Measurements from ENCODE around the gene GPR173. TPM values are rescaled to one million over a fixed set of nuclear protein-coding genes. Genes with fewer than 3 reads are reported as not detected.

GPR173 gene
- total RNA-seq, 2 donors from 2014 or later: not detected

DNA sequence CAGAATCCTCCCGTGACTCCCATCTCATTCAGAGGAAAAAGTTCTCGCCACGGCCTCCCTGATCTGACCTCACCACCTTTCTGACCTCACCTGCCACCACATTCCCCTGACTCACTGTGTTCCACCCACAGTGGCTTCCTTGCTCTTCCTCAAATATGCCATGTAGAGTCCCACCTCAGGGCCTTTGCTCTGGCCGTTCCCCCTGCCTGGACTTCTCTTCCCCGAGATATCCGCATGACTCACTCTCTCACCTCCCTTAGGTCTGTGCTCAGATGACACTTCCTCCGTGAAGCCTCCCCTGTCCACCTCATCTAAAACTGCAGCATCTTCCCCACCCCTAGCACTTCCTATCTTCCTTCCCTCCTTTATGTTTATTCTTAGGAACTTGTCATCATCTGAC is 26.4 kb downstream of the GPR173 start:
- peaks cover 14 to 15% of the 10 kb centered on the region in 2 donors for H3K4me1 Mint-ChIP-seq (ENCODE audit: low read depth in 2 of 2)
- H3K27me3 Mint-ChIP-seq: no peaks in the 10 kb centered on the region
- no peak overlapping the region for H3K27ac Mint-ChIP-seq
- ATAC-seq (no peak), DNase-seq (ENCODE audit: low spot score) (no peak)
- no peaks in the 10 kb centered on the region for H3K9me3 Mint-ChIP-seq
- no peaks in the 10 kb centered on the region for H3K36me3 Mint-ChIP-seq
- no peak overlapping the region for H3K4me3 Mint-ChIP-seq

DNA sequence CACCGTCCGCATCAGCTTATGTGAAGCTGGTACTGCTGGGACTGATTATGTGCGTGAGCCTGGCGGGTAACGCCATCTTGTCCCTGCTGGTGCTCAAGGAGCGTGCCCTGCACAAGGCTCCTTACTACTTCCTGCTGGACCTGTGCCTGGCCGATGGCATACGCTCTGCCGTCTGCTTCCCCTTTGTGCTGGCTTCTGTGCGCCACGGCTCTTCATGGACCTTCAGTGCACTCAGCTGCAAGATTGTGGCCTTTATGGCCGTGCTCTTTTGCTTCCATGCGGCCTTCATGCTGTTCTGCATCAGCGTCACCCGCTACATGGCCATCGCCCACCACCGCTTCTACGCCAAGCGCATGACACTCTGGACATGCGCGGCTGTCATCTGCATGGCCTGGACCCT is 28.1 kb downstream of the GPR173 start:
- no peaks in the 10 kb centered on the region for H3K9me3 Mint-ChIP-seq
- peaks cover 18 to 21% of the 10 kb centered on the region in 2 donors for H3K4me1 Mint-ChIP-seq (ENCODE audit: low read depth in 2 of 2)
- H3K4me3 Mint-ChIP-seq: no peak overlapping the region
- H3K27me3 Mint-ChIP-seq: no peaks in the 10 kb centered on the region
- no peak overlapping the region for H3K27ac Mint-ChIP-seq
- ATAC-seq: peak in 1 of 2 donors; percentile 11
- no peak for DNase-seq (ENCODE audit: low spot score)
- H3K36me3 Mint-ChIP-seq: no peaks in the 10 kb centered on the region

DNA sequence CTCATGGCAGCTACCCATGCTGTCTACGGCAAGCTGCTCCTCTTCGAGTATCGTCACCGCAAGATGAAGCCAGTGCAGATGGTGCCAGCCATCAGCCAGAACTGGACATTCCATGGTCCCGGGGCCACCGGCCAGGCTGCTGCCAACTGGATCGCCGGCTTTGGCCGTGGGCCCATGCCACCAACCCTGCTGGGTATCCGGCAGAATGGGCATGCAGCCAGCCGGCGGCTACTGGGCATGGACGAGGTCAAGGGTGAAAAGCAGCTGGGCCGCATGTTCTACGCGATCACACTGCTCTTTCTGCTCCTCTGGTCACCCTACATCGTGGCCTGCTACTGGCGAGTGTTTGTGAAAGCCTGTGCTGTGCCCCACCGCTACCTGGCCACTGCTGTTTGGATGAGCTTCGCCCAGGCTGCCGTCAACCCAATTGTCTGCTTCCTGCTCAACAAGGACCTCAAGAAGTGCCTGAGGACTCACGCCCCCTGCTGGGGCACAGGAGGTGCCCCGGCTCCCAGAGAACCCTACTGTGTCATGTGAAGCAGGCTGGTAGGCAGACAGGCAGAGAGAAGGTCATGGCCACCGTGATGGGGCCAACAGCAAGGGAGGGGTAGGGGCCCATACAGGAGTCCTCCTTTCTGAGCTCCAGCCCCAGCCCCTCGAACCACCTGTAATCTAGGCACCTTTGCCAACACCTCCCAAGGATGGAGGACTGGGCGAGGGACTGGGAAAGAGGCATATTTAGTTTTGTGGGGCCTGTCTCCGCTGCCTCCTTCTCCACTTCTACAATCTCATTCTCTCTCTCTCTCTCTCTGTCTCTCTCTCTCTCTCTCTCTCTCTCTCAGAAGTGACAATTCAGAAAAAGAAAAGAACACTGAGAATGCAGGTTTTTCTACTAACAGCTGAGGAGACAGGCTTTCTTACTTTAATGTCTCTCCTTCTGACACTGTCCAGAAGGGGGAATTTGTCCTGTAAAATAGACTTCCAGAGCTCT is 28.9 kb downstream of the GPR173 start:
- DNase-seq (ENCODE audit: low spot score): no peak
- Mint-ChIP-seq H3K9me3 (no peaks in the 10 kb centered on the region), H3K4me3 (no peak overlapping the region), H3K4me1 (ENCODE audit: low read depth in 2 of 2) (peaks cover 14 to 20% of the 10 kb centered on the region in 2 donors), H3K27ac (no peak overlapping the region), H3K36me3 (no peaks in the 10 kb centered on the region), H3K27me3 (no peaks in the 10 kb centered on the region)
- ATAC-seq: no peak

DNA sequence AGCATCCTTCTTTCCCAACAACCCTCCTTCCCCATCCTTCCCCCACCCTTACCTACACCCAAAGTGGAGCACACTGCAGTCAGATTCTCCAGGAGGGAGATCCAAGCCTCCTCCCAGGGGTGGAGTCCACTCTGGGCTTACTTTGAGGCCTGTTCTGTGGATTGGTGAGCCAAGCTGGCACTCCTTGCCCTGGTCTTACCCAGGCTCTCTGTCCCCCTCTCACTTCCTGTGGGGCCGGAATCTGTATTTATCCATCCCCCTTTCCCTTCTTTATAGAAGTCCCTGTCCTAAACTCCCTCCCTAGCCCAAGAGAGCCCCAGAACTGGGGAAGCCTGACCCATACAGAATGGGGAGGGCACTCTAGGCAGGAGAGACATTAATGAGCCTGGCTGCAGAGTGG is 30.4 kb downstream of the GPR173 start:
- Mint-ChIP-seq H3K27ac (no peak overlapping the region), H3K36me3 (no peaks in the 10 kb centered on the region), H3K4me3 (no peak overlapping the region), H3K9me3 (no peaks in the 10 kb centered on the region), H3K4me1 (ENCODE audit: low read depth in 2 of 2) (peaks cover 25 to 28% of the 10 kb centered on the region in 2 donors), H3K27me3 (no peaks in the 10 kb centered on the region)
- no peak for ATAC-seq
- no peak for DNase-seq (ENCODE audit: low spot score)

DNA sequence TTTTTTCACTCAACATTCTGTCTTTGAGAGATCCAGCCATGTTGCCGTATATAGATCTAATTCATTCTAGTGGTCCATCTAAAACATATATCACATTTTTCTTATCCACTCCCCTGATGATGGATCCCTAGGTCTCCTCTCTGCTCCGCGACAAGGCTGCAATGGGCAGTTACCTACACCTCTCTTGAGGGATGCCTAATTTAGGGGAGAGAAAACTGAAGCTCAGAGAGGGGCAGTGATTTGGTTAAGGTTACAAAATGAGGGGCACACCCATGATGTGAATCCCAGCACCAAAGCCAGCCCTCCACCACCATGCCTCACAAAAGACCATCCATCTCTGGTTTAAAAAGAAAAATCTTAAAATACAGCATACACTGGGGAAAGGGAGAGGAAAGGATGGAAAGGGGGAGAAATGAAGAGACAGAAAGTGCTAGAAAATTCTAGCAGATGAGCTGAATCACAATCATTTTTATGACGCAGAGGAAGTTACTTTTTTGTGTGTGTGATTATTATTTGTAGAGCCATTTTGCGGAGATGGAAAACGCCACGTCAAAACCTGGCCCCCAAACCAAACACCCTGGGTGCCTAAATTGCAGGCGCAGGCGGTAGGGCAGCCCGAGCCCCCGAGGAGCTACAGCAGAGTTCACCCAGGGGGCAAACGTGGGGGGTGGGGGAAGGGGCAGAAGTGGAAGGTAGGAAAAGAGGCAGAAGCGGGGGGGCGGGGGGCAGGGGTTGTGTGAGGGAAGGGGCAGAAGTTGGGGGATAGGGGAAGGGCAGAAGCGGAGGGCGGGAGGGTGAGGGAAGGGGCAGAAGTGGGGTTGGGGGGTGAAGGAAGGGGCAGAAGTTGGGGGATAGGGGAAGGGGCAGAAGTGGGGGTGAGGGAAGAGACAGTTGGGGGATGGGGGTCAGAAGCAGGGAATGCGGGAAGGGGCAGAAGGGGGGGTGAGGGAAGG is 32.3 kb downstream of the GPR173 start:
- Mint-ChIP-seq H3K4me1 (ENCODE audit: low read depth in 2 of 2) (peaks cover 27 to 28% of the 10 kb centered on the region in 2 donors), H3K27me3 (peaks cover 0 to 3% of the 10 kb centered on the region in 2 donors), H3K36me3 (peaks cover 6% of the 10 kb centered on the region), H3K9me3 (no peaks in the 10 kb centered on the region), H3K4me3 (peak overlapping the region; percentile 73), H3K27ac (peak overlapping the region; percentile 71 to 81)
- no peak for ATAC-seq
- no peak for DNase-seq (ENCODE audit: low spot score)

DNA sequence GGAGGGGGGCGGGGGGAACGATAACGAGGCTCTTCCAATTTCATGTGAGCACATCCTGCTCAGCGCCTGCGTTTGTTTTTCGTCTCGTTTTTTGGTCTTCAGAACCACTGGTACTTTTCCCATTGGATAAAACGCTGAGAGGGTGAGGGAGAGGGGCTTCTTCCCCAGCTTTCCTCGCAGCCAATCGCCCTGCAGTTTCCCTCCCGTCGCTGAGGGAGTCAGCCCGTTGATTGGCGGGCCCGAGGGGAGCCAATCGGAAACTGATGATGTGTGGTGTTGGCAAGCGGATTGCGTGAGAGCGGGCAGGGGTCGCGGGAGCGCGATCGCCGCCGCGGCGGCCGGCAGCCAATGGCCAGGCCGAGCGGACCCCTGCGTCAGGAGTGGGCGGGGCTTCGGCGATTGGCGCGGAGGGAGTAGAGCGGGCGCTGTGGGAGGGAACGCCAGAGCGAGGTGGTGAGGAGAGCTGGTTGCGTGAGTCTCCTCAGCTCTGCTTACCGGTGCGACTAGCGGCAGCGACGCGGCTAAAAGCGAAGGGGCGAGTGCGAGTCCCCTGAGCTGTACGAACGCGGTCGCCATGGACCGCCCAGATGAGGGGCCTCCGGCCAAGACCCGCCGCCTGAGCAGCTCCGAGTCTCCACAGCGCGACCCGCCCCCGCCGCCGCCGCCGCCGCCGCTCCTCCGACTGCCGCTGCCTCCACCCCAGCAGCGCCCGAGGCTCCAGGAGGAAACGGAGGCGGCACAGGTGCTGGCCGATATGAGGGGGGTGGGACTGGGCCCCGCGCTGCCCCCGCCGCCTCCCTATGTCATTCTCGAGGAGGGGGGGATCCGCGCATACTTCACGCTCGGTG is 33.6 kb downstream of the GPR173 start, which contains the start of gene TSPYL2:
TSS of gene TSPYL2 (plus strand) at position 443 of the 848 bp plus-strand sequence. CDS start at position 575, 132 bp downstream.
- Mint-ChIP-seq H3K36me3 (peaks cover 11% of the 10 kb centered on the region), H3K9me3 (no peaks in the 10 kb centered on the region), H3K27me3 (peaks cover 0 to 4% of the 10 kb centered on the region in 2 donors), H3K27ac (peak within 1 kb of the TSS; percentile 93 to 94), H3K4me1 (ENCODE audit: low read depth in 2 of 2) (peaks cover 27 to 31% of the 10 kb centered on the region in 2 donors), H3K4me3 (peak within 1 kb of the TSS; percentile 95)
- ATAC-seq (peak; percentile 95 to 96), DNase-seq (ENCODE audit: low spot score) (peak; percentile 95)

DNA sequence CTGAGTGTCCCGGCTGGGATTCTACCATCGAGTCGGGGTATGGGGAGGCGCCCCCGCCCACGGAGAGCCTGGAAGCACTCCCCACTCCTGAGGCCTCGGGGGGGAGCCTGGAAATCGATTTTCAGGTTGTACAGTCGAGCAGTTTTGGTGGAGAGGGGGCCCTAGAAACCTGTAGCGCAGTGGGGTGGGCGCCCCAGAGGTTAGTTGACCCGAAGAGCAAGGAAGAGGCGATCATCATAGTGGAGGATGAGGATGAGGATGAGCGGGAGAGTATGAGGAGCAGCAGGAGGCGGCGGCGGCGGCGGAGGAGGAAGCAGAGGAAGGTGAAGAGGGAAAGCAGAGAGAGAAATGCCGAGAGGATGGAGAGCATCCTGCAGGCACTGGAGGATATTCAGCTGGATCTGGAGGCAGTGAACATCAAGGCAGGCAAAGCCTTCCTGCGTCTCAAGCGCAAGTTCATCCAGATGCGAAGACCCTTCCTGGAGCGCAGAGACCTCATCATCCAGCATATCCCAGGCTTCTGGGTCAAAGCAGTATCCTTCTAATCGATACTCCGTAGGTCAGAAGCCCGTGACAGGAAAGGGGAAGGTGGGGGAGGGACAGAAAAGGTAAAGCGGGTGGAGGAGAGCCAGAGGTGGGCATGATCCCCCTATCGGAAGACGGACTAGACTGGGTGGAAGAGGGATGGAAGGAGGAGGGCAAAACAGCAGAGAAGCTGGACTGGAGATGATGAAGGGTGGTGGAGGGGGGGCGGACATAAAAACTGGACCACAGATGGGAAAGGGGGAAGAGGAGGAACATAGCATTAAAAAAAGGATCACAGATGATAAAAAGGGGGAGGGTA is 34.4 kb downstream of the GPR173 start:
- no peak for DNase-seq (ENCODE audit: low spot score)
- H3K36me3 Mint-ChIP-seq: peaks cover 11% of the 10 kb centered on the region
- peaks cover 27 to 31% of the 10 kb centered on the region in 2 donors for H3K4me1 Mint-ChIP-seq (ENCODE audit: low read depth in 2 of 2)
- H3K9me3 Mint-ChIP-seq: no peaks in the 10 kb centered on the region
- no peak for ATAC-seq
- H3K27ac Mint-ChIP-seq: peak overlapping the region; percentile 93 to 94
- H3K27me3 Mint-ChIP-seq: peaks cover 0 to 4% of the 10 kb centered on the region in 2 donors
- peak overlapping the region; percentile 95 for H3K4me3 Mint-ChIP-seq

DNA sequence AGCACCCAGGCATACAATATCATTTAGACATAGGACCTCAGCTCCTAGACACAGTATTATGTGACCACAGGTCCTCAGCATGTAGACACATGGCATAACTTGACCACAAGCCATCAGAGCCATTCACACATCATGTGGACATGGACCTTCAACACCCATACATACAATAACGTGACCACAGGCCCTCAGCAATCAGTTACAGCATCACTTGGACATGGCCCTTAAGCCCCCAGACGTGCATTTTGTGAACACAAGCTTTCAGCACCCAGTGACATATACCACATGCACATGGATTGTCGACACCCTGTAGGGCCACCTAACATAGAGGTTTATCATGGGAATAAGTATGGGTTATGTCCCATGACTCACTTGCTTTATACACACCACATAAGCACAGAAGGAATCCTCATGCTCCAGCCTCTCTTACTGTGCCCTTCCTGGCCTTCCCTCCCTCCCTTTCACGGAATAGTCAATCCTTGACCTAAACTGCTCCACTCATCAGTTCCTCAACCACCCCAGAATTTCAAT is 35.5 kb downstream of the GPR173 start:
- H3K4me3 Mint-ChIP-seq: peak overlapping the region; percentile 95
- peaks cover 0 to 7% of the 10 kb centered on the region in 2 donors for H3K27me3 Mint-ChIP-seq
- H3K27ac Mint-ChIP-seq: peak overlapping the region in 1 of 2 donors; percentile 94
- peaks cover 34 to 40% of the 10 kb centered on the region in 2 donors for H3K4me1 Mint-ChIP-seq (ENCODE audit: low read depth in 2 of 2)
- H3K36me3 Mint-ChIP-seq: peaks cover 11% of the 10 kb centered on the region
- H3K9me3 Mint-ChIP-seq: no peaks in the 10 kb centered on the region
- no peak for ATAC-seq
- DNase-seq (ENCODE audit: low spot score): no peak

DNA sequence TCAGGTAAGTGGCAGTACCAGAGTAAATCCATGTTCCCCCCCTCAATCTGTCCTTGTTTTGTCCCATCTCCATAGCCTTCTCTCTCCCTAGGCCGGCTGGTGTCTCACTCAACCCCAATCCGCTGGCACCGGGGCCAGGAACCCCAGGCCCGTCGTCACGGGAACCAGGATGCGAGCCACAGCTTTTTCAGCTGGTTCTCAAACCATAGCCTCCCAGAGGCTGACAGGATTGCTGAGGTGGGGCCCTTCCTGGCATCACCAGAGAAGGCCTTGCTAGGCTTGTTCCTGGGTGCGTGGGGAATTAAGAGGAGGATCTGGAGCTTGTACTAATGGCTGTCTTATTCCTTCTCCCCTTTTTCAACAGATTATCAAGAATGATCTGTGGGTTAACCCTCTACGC is 36.3 kb downstream of the GPR173 start:
- Mint-ChIP-seq H3K4me1 (ENCODE audit: low read depth in 2 of 2) (peaks cover 34 to 40% of the 10 kb centered on the region in 2 donors), H3K9me3 (no peaks in the 10 kb centered on the region), H3K27ac (no peak overlapping the region), H3K36me3 (peaks cover 11% of the 10 kb centered on the region), H3K27me3 (peaks cover 0 to 7% of the 10 kb centered on the region in 2 donors), H3K4me3 (no peak overlapping the region)
- ATAC-seq: no peak
- DNase-seq (ENCODE audit: low spot score): no peak

DNA sequence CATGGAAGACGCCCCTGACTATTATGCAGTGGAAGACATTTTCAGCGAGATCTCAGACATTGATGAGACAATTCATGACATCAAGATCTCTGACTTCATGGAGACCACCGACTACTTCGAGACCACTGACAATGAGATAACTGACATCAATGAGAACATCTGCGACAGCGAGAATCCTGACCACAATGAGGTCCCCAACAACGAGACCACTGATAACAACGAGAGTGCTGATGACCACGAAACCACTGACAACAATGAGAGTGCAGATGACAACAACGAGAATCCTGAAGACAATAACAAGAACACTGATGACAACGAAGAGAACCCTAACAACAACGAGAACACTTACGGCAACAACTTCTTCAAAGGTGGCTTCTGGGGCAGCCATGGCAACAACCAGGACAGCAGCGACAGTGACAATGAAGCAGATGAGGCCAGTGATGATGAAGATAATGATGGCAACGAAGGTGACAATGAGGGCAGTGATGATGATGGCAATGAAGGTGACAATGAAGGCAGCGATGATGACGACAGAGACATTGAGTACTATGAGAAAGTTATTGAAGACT is 37.2 kb downstream of the GPR173 start:
- H3K4me1 Mint-ChIP-seq (ENCODE audit: low read depth in 2 of 2): peaks cover 32 to 37% of the 10 kb centered on the region in 2 donors
- ATAC-seq (no peak), DNase-seq (ENCODE audit: low spot score) (no peak)
- peaks cover 11% of the 10 kb centered on the region for H3K36me3 Mint-ChIP-seq
- H3K27me3 Mint-ChIP-seq: peaks cover 0 to 7% of the 10 kb centered on the region in 2 donors
- H3K4me3 Mint-ChIP-seq: no peak overlapping the region
- no peaks in the 10 kb centered on the region for H3K9me3 Mint-ChIP-seq
- H3K27ac Mint-ChIP-seq: peak overlapping the region in 1 of 2 donors; percentile 12

DNA sequence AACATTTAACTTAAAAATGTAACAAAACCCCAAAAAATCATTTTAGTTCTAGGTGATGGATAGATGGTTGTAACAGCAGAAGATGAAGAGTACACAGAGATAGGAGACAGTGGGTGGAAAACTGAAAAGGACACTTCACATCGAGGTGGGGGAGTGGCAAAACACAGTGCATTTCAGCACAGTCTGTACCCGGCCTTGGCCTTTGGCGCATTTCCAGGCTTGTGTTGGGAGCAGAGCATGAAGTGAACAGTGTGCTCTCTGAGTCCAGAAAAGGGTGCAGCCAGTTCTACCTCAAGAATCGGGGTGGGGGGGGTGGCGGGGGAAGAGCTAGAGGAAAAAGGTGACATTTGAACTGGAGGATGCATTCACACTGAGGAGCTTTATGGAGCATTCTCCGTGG is 37.9 kb downstream of the GPR173 start:
- ATAC-seq: no peak
- Mint-ChIP-seq H3K9me3 (no peaks in the 10 kb centered on the region), H3K4me1 (ENCODE audit: low read depth in 2 of 2) (peaks cover 30 to 33% of the 10 kb centered on the region in 2 donors), H3K27me3 (peaks cover 0 to 7% of the 10 kb centered on the region in 2 donors), H3K4me3 (no peak overlapping the region), H3K27ac (no peak overlapping the region), H3K36me3 (peaks cover 11% of the 10 kb centered on the region)
- DNase-seq (ENCODE audit: low spot score): no peak
